ENCODE results near the gene HAPSTR1.
"Not testable (repeated sequence)": the region's sequence is repeated elsewhere in the genome, so short reads cannot be mapped to it uniquely, and the experiment has no call there.

Gene HAPSTR1

DNA sequence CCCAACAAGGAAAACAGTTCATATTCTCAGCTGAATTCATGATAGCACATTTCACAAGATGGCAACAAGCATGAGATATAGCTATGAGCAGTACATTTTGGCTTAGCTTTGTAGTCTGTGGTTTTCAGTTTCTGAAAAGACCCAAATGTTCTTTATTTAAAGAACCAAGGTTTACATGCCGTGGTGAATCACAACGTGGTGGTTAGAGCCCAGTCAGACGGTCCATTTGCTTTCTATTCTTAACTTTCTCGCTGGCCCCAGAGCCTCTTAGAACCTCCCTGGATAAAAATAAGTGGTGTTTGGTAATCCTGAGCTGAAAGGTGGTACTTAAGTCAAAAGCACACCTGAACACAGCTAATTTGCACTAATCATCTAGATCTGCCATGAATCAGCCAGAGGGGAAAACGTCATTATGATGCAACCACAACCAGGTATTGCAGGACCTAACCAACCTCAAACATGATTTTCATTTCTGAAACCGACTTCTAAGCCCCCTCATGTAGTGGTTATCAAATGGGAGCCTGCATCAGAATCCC is 18.6 kb upstream of the HAPSTR1 start:
- no peak for DNase-seq (ENCODE audit: low read depth)

- no peak for DNase-seq (ENCODE audit: low read depth)
Measured at GRCh38 chr16:9075299-9076071, 16.0 kb upstream of the HAPSTR1 start.

DNA sequence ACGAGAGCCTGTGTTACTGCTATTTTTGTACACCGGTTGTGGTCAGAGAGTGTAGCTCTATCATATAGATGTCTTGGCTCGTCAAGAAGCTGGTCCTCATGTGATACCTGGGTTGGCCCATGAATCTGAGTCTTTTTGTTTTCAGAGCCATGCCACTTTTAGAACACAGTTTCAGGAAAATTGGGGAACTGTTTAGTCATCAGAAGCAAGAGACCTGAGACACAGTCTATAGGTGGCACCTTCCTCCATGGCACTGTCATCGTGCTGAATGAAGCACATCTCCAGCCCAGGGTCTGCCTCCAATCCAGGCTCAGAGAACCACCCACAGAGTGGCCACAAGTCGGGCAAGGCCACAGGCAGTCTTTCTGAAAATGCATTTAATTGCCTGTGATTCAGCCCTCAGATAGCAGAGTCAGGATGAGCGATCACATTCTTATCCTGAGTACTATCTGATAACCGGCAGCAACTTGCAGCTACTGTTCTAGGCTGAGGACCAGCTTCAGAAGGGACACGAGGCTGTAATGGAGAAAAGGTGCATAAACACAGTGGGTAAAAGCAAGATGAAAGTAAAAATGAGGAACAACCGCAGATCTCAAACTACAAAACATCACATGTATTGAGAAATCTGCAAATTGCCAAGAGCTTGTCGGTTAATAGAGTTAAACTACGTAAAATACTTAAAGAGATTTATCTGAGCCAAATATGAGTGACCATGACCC is 14.2 kb upstream of the HAPSTR1 start:
- no peak for DNase-seq (ENCODE audit: low read depth)

DNA sequence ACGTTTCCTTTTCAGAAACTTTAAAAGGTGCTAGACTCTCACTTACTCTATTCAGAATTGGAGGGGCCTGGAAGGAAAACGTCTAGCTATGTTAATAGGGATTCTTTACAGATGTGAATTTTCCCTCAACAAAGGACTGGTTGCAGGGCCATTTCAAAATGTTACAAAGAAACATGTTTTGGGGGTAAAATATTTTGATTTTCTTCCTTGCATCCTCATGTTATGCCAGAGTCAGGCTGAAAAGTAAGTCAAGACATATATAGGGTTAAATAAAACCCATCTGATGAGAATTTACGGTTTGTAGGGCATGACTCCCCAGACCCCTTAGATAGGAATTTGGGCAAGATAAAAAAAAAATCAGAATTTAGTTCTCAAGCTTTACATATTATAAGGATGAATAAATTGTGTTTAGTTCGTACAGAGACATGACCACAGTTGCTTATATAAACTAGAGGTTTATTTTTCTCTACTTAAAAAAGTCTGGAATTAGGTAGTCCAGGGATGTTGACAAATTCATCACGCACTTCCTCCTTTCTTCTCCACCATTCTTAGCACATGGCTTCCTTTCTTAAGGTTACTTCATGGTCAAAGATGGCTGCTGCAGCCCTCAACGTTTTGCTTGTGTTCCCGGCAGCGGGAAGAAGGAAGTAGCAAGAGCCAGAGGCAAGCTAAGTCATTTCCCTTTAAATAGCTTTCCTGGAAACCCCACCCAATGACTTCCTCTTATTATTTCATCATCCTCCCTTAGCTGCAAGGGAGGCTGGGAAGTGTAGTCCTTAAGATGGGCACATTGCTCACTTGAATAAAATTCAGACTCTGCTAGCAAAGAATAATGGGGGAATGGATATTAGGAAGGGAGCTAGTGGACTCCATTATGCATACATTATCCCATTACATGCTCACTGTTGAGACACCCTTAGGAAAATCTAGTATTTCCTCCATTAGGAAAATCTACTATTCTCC is 12.7 kb upstream of the HAPSTR1 start:
- not testable (repeated sequence) for DNase-seq (ENCODE audit: low read depth)

DNA sequence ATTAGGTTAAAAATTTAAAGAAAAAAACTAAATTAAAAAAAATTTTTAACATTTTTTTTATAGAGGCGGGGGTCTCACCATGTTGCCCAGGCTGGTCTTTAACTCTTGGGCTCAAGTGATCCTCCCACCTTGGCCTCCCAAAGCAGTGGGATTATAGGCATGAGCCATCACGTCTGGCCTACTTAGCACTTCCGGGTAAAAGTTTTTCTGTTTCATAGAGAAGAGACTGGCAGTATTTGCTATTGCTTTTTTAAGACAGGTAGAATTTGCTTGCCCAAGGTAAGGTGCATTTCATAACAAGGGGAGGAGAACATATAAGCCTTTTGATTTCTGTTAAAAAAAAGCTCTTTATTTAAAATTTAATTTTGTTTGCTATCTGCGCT is 12.0 kb upstream of the HAPSTR1 start:
- DNase-seq (ENCODE audit: low read depth) = no peak

DNA sequence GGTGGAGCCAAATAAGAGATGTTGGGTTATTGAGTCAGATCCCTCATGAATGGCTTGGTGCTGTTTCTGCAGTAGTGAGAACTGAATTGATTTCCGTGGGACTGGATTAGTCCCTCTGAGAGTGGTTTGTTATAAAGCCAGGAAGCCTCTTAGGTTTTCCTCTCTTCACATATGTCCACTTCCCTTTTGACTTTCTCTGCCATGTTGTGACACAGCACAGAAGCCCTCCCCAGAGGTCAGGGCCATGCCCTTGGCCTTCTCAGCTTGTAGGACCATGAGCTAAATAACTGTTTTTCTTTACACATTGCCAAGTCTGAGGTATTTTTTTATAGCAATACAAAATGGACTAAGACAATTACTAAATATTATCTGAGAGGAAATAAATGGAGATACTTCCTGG is 10.3 kb upstream of the HAPSTR1 start:
- no peak for DNase-seq (ENCODE audit: low read depth)

DNA sequence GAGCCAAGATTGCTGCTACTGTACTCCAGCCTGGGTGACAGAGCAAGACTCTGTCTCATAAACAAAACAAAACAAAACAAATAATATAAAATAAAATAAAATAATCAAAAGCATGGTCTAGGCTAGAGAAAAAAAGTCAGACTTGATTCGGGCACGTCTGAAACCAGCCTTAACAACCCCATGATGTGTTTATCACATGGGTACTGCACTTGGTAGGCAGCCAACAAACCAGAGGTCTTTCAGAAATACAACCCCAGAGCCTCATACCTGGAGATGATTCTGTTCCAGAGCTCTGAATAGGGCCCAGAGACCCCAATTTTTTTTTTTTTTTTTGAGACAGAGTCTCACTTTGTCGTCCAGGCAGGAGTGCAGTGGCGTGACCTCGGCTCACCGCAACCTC is 9.6 kb upstream of the HAPSTR1 start:
- DNase-seq (ENCODE audit: low read depth) = no peak

DNA sequence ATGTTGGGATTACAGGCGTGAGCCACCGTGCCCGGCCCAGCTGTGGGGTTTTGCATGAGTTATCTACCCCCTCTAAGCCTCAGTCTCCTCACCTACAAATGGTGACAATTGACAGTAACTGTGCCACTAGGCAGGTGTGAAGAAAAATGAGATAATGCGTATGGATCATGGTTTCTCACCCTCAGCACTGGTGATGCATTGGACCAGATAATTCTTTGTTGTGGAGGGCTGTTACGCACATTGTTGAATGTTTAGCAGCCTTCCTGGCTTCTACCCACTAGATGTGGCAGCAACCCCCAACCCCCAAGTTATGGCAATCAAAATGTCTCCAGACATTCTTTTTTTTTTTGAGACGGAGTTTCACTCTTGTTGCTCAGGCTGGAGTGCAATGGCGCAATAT is 9.0 kb upstream of the HAPSTR1 start:
- DNase-seq (ENCODE audit: low read depth) = no peak

DNA sequence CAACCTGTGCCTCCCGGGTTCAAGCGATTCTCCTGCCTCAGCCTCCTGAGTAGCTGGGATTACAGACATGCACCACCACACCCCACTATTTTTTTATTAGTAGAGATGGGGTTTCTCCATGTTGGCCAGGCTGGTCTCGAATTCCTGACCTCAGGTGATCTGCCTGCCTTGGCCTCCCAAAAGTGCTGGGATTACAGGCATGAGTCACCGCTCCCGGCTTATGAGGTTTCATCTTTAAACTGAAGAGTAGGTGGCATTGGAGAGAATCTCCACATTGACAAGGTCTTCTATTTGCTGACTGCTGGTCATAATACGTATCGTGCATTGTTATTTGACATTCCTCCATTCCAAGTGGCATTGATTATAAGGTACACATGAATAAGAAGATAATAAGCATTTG is 3.7 kb upstream of the HAPSTR1 start:
- not testable (repeated sequence) for DNase-seq (ENCODE audit: low read depth)

DNA sequence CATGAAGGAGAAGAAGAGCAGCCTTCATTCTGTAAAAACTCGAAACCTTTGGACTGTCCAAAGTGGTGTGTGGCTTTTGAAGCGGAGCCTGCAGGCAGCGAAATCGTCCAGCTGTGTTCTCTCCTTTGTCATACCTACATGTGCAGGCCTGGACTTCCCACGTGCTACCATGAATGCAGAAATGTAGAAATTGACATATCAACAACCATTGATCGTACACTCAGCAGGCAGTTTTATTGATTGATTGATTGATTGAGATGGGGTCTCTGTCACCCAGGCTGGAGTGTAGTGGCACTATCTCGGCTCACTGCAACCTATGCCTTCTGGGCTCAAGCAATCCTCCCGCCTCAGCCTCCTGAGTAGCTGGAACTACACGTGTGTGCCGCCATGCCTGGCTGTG is 2.6 kb upstream of the HAPSTR1 start:
- no peak for DNase-seq (ENCODE audit: low read depth)

GRCh38 chr16:9089660-9090059 is 1.8 kb upstream of the HAPSTR1 start:
- no peak for DNase-seq (ENCODE audit: low read depth)

- DNase-seq (ENCODE audit: low read depth) = no peak
Measured at GRCh38 chr16:9090101-9090959, 1.1 kb upstream of the HAPSTR1 start.

DNA sequence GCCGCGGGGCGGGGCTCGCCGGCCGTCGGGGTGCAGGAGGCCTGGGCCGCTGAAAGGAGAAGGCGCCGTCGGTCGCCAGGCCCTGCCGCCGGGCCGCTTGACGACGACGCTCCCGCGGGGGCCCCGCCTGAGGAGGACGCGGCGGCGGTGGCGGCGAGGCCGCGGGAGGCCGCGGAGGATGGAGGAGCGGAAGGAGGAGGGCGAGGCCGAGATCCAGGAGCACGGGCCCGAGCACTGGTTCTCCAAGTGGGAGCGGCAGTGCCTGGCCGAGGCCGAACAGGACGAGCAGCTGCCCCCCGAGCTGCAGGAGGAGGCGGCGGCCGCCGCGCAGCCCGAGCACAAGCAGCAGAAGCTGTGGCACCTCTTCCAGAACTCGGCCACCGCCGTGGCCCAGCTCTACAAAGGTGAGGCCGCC is 430 bp downstream of the HAPSTR1 start:
- DNase-seq (ENCODE audit: low read depth) = no peak

- DNase-seq (ENCODE audit: low read depth) = peak; percentile 21
Measured at GRCh38 chr16:9092282-9092977, 986 bp downstream of the HAPSTR1 start.

GRCh38 chr16:9092978-9093344 is 1.5 kb downstream of the HAPSTR1 start:
- peak; percentile 14 for DNase-seq (ENCODE audit: low read depth)

GRCh38 chr16:9094011-9094846 is 2.8 kb downstream of the HAPSTR1 start:
- DNase-seq (ENCODE audit: low read depth) = no peak

- no peak for DNase-seq (ENCODE audit: low read depth)
Measured at GRCh38 chr16:9095171-9095570, 3.7 kb downstream of the HAPSTR1 start.

DNA sequence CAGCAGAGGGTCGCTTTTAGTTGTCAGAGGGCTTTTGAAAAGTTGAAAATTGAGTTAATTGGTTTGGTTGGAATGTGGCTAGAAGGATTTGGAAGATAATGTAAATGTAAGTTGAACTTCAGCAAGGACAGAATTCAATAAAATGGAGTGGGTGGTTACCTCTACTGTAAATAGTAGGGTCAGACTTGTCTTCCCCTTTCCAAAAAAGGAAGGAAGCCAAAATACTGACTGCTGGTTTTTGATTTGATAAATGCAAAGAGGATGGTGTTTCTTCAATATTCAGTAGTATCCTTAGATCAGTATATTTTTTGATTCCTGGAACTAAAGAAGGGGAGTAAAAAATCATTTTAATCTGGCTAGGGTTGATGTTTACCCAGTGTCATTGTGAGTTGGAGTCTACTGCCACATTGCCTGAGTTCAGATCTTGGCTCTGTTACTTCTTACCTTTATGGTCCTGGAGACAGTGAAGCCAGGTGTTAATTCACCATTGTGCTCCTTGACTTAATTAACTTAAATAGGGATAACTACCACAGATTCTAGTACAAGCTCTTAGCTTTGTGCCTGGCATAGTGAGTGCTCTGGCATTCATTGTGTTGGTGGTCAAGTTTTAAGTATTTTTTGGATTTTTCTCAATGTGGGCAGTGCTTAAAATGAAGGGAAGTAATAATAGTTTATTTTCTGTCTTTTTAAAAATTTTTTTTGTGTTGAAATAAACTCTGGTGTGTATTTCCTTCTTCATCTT is 4.4 kb downstream of the HAPSTR1 start:
- no peak for DNase-seq (ENCODE audit: low read depth)

GRCh38 chr16:9096416-9096952 is 5.0 kb downstream of the HAPSTR1 start:
- no peak for DNase-seq (ENCODE audit: low read depth)

Data from stimulated activated CD8-positive, alpha-beta memory T cell treated with anti-CD3 and anti-CD28 coated beads, Interleukin-7, amount 100 ng/mL, for 24 hours (primary cell).